SJCRH30 (cell line): ENCODE results near the gene BPTF. TPM values are rescaled to one million over a fixed set of nuclear protein-coding genes. Genes with fewer than 3 reads are reported as not detected.
"Not testable (repeated sequence)": the region's sequence is repeated elsewhere in the genome, so short reads cannot be mapped to it uniquely, and the experiment has no call there.

Source experiments
- DNase-seq, 2 experiments: peaks; one replicate each; pipeline ENCODE4 v3.0.0-alpha.2; 2015 to 2020
- H3K27ac ChIP-seq: fragments of 250-450 bp; sonication (Bioruptor Pico); 2 replicates; pipeline ENCODE4 v1.5.1; 2020; ENCODE audit warnings: mild to moderate bottlenecking, moderate library complexity
- H3K27me3 ChIP-seq: fragments of 250-450 bp; sonication (Bioruptor Pico); 2 replicates; pipeline ENCODE4 v1.5.1; 2020; ENCODE audit warnings: mild to moderate bottlenecking, moderate library complexity
- H3K36me3 ChIP-seq: fragments of 250-450 bp; sonication (Bioruptor Pico); 2 replicates; pipeline ENCODE4 v1.5.1; 2020; ENCODE audit warnings: mild to moderate bottlenecking, moderate library complexity
- H3K4me1 ChIP-seq: fragments of 250-450 bp; sonication (Bioruptor Pico); 2 replicates; pipeline ENCODE4 v1.5.1; 2020; ENCODE audit warnings: mild to moderate bottlenecking, moderate library complexity
- H3K4me3 ChIP-seq: fragments of 250-450 bp; sonication (Bioruptor Pico); 2 replicates; pipeline ENCODE4 v1.5.1; 2020; ENCODE audit warnings: mild to moderate bottlenecking, moderate library complexity
- H3K9me3 ChIP-seq: fragments of 250-450 bp; sonication (Bioruptor Pico); replicated peaks from 2 replicates; pipeline ENCODE4 v1.5.1; 2020; ENCODE audit warnings: mild to moderate bottlenecking, moderate library complexity
- total RNA-seq: library from RNA; depleted of rRNA; stranded (reverse); fragments of >200 nt; shearing (Covaris generic); gene quantifications from 2 replicates; pipeline ENCODE4 v1.2.3, GENCODE V29; 2014

Gene BPTF
- total RNA-seq, 1 experiment from 2014 or later = 60.7 TPM

DNA sequence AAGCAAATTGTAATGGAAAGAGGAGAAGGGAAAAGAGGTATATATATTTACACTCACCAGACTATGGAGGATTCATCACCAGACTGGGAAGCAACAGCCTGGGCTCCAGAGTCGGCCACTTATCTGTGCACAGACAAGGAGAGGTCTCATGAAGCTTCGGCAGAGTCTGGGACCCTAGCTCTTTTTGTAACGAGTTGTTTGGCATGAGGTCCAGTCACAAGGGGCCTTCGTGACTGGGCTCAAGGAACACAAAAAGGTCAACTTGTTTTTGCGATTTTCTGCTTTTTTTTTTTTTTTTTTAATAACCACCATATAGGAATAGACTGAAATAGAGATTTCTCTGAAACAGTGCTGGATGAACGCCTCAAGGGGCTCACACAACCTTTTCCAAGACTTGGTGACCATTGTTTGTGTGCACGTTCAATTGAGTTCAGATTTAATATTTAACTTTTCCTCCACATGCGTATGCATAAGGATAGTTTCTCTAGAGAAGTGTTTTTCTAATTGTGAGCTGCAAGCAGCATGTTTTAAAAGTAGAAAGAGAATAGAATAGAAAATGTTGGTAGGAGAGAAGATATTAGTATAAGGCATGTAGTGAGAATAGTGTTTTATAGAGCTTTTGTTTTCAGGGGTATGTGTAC lies 25.8 kb downstream of the BPTF start:
- no peak for DNase-seq
- H3K27me3 ChIP-seq = no peaks in the 10 kb centered on the region
- H3K4me3 ChIP-seq = no peak overlapping the region
- no peaks in the 10 kb centered on the region for H3K4me1 ChIP-seq
- H3K9me3 ChIP-seq = no peaks in the 10 kb centered on the region; the same call in 1 of the 2 replicates
- peaks cover 19% of the 10 kb centered on the region for H3K36me3 ChIP-seq
- H3K27ac ChIP-seq = no peak overlapping the region

- Histone ChIP-seq H3K36me3 (peaks cover 19% of the 10 kb centered on the region), H3K4me3 (no peak overlapping the region), H3K27ac (no peak overlapping the region), H3K27me3 (no peaks in the 10 kb centered on the region), H3K9me3 (no peaks in the 10 kb centered on the region; the same call in 1 of the 2 replicates), H3K4me1 (no peaks in the 10 kb centered on the region)
- DNase-seq = no peak
Observed at GRCh38 chr17:67853703-67854102, 28.4 kb downstream of the BPTF start.

DNA sequence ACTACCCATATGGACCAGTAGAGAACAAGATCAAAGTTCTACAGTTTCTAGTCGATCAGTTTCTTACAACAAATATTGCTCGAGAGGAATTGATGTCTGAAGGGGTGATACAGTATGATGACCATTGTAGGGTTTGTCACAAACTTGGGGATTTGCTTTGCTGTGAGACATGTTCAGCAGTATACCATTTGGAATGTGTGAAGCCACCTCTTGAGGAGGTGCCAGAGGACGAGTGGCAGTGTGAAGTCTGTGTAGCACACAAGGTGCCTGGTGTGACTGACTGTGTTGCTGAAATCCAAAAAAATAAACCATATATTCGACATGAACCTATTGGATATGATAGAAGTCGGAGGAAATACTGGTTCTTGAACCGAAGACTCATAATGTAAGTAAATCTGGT lies 29.1 kb downstream of the BPTF start:
- H3K9me3 ChIP-seq = no peaks in the 10 kb centered on the region; the same call in 1 of the 2 replicates
- DNase-seq = no peak
- H3K27ac ChIP-seq = no peak overlapping the region
- no peaks in the 10 kb centered on the region for H3K27me3 ChIP-seq
- H3K4me1 ChIP-seq = no peaks in the 10 kb centered on the region
- H3K4me3 ChIP-seq = no peak overlapping the region
- peaks cover 19% of the 10 kb centered on the region for H3K36me3 ChIP-seq

DNA sequence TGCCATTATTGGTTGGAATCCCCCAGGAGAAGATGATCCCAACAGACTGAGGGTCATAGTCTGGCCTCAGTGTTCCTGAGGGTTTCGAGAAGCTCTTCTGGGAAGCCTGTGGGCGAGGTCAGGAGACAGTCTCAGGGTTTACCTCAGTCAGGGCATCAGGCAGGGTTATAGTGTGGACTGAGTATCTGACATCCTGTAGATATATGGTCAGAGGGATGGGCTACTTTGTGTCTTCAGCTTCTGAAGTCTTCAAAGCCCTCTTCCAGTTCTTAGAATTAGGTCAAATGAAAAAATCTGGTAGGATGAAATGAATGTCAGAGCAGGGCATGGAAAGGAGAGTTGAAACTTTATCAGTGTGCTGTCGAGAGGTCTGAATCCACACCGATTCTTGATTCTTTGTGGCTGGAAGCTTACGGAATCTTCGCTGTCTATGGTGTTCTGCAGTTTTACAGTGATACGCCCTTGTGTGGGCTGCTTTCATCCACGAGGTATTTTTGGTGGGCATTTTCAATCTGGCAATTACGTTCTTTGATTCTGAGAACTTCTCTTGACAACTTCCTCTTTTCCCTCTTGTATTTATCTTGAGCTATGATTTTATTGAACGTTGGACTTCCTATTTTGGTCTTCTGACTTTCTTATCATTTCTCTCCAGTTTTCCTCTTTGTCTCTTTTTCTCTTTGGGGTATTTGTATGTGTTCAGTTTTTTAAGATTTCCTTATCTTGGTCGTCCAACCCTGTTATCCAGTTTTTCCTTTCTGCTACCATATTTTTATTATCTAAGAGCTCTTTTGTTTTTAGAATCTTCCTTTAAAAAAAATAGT lies 30.4 kb downstream of the BPTF start:
- DNase-seq = no peak
- H3K4me3 ChIP-seq = no peak overlapping the region
- H3K9me3 ChIP-seq = no peaks in the 10 kb centered on the region; the same call in 1 of the 2 replicates
- H3K36me3 ChIP-seq = peaks cover 15% of the 10 kb centered on the region
- no peaks in the 10 kb centered on the region for H3K4me1 ChIP-seq
- H3K27me3 ChIP-seq = no peaks in the 10 kb centered on the region
- H3K27ac ChIP-seq = no peak overlapping the region

DNA sequence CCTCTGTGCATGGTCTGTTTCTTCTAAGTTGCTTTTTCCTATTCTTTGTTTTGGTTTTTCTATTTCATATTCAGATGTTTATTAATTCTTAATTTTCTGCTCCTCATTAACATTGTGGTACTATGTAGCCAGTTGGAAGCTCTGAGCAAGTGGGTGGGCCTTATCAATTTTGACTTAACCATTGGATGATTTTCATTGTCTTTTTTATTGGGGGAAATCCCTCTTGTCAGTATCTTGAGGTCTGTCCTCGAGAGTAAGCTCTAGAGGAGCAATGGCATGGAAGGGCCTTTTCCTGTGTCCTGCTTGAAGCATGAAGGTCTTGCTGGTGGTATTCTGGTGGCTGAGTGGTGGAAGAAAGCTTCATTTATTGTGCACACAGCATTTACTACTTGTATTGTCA lies 31.1 kb downstream of the BPTF start:
- not testable (repeated sequence) for DNase-seq, H3K4me1 ChIP-seq, H3K27me3 ChIP-seq, H3K9me3 ChIP-seq, H3K4me3 ChIP-seq, H3K27ac ChIP-seq
- peaks cover 15% of the 10 kb centered on the region for H3K36me3 ChIP-seq

DNA sequence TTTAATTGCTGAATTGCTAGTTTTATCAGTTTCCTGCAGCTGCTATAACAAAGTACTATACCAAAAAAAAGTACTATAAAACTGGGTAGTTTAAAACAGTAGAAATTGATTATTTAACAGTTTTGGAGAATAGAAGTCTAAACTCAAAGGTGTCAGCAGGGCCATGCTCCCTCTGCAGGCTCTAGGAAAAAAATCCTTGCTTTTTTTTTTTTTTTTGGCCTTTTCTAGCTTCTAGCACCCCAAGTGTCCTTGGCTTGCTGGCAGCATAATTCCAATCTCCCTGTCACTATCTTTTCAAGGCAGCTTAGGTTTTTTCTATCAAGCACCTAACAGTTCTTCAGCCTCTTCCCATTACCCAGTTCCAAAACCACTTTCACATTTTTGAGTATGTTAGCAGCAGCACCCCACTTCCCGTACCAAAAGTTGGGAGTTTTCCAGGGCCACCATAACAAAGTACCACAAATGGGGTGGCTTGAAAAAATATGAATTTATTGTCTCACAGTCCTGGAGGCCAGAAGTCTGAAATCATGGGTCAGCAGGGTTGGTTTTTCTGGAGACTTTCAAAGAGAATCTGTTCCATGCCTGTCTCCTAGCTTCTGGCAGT lies 37.4 kb downstream of the BPTF start:
- no peak overlapping the region for H3K27ac ChIP-seq
- H3K36me3 ChIP-seq = 0 out of 2 replicates have a peak, but pooled peaks cover 4% of the 10 kb centered on the region
- no peaks in the 10 kb centered on the region for H3K4me1 ChIP-seq
- no peak overlapping the region for H3K4me3 ChIP-seq
- H3K27me3 ChIP-seq = no peaks in the 10 kb centered on the region
- H3K9me3 ChIP-seq = no peaks in the 10 kb centered on the region
- no peak for DNase-seq

GRCh38 chr17:67863624-67864247 lies 38.4 kb downstream of the BPTF start:
- Histone ChIP-seq H3K9me3 (no peaks in the 10 kb centered on the region), H3K4me3 (no peak overlapping the region), H3K36me3 (0 out of 2 replicates have a peak, but pooled peaks cover 6% of the 10 kb centered on the region), H3K27ac (no peak overlapping the region), H3K27me3 (no peaks in the 10 kb centered on the region), H3K4me1 (no peaks in the 10 kb centered on the region)
- no peak for DNase-seq

DNA sequence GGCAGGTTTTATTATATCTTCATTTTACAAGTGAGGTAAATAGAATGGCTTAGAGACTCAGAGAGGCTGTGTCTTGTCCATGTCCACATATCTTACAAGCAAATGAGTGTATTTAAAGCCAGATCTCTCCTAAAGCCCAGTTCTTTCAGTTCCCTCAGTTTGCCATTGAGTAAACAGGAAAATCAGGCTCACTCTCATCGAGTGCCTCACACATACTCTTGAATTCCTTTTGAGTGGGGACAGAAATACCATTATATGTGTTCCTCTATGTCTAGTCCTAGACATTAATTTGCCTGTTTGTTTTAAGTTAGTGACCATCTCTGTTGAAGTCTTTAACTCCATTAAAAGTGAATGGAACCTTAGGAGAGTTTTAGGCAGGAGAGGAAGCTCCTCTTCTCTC lies 40.1 kb downstream of the BPTF start:
- Histone ChIP-seq H3K4me1 (no peaks in the 10 kb centered on the region), H3K27ac (no peak overlapping the region), H3K36me3 (peaks cover 8% of the 10 kb centered on the region; the same call in 1 of the 2 replicates), H3K27me3 (no peaks in the 10 kb centered on the region), H3K4me3 (no peak overlapping the region), H3K9me3 (no peaks in the 10 kb centered on the region)
- DNase-seq = no peak

- no peaks in the 10 kb centered on the region for H3K9me3 ChIP-seq
- H3K4me1 ChIP-seq = no peaks in the 10 kb centered on the region
- H3K27ac ChIP-seq = no peak overlapping the region
- peaks cover 9% of the 10 kb centered on the region; the same call in 1 of the 2 replicates for H3K36me3 ChIP-seq
- no peaks in the 10 kb centered on the region for H3K27me3 ChIP-seq
- no peak for DNase-seq
- H3K4me3 ChIP-seq = no peak overlapping the region
Observed at GRCh38 chr17:67867591-67867990, 42.3 kb downstream of the BPTF start.

DNA sequence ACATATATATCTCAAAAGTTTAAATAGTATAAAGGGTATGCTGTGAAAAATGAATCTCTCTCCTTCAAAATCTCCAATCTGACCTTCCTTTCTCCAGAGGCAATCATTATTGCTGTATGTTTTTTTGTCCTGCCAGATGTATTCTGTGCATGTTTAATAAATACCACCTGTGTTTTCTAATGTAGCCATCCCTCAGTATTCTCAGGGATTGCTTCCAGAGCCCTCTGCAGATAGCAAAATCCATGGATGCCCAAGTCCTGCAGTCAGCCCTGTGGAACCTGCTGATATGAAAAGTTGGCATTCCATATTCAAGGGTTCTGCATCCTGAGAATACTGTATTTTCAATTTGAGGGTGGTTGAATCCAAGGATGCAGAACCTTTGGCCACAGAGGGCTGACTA lies 42.9 kb downstream of the BPTF start:
- H3K4me1 ChIP-seq = no peaks in the 10 kb centered on the region
- H3K36me3 ChIP-seq = peaks cover 9% of the 10 kb centered on the region; the same call in 1 of the 2 replicates
- H3K27ac ChIP-seq = no peak overlapping the region
- no peak overlapping the region for H3K4me3 ChIP-seq
- H3K27me3 ChIP-seq = no peaks in the 10 kb centered on the region
- DNase-seq = no peak
- H3K9me3 ChIP-seq = no peaks in the 10 kb centered on the region

- Histone ChIP-seq H3K4me1 (no peaks in the 10 kb centered on the region), H3K4me3 (no peak overlapping the region), H3K9me3 (no peaks in the 10 kb centered on the region), H3K36me3 (peaks cover 28% of the 10 kb centered on the region), H3K27me3 (no peaks in the 10 kb centered on the region), H3K27ac (no peak overlapping the region)
- DNase-seq = no peak
Observed at GRCh38 chr17:67879662-67880061, 54.4 kb downstream of the BPTF start.

DNA sequence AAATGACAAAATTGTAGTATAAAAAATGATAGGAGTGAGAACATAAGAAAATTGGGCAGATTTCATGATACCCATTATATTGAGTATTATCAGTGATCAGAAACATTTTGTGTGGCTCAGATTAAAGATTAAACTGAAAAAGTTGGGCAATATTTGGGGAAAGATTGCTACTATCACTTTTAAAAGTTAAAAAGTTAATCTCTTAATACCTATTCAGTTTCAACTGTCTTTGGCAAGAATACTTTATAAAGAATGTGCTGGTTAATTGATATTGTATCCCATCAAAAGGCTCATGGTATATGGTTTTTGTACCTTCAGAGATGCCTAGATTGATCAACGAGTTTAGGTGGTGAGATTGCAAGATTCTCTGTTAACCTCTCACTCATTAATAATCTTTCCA lies 55.8 kb downstream of the BPTF start:
- no peak overlapping the region for H3K27ac ChIP-seq
- H3K27me3 ChIP-seq = no peaks in the 10 kb centered on the region
- H3K9me3 ChIP-seq = no peaks in the 10 kb centered on the region
- H3K36me3 ChIP-seq = peaks cover 21% of the 10 kb centered on the region
- DNase-seq = no peak
- H3K4me1 ChIP-seq = no peaks in the 10 kb centered on the region
- H3K4me3 ChIP-seq = no peak overlapping the region

GRCh38 chr17:67884741-67885140 lies 59.4 kb downstream of the BPTF start:
- H3K9me3 ChIP-seq = no peaks in the 10 kb centered on the region
- peaks cover 20% of the 10 kb centered on the region for H3K36me3 ChIP-seq
- no peak for DNase-seq
- no peak overlapping the region for H3K27ac ChIP-seq
- H3K27me3 ChIP-seq = no peaks in the 10 kb centered on the region
- no peak overlapping the region for H3K4me3 ChIP-seq
- H3K4me1 ChIP-seq = no peaks in the 10 kb centered on the region

DNA sequence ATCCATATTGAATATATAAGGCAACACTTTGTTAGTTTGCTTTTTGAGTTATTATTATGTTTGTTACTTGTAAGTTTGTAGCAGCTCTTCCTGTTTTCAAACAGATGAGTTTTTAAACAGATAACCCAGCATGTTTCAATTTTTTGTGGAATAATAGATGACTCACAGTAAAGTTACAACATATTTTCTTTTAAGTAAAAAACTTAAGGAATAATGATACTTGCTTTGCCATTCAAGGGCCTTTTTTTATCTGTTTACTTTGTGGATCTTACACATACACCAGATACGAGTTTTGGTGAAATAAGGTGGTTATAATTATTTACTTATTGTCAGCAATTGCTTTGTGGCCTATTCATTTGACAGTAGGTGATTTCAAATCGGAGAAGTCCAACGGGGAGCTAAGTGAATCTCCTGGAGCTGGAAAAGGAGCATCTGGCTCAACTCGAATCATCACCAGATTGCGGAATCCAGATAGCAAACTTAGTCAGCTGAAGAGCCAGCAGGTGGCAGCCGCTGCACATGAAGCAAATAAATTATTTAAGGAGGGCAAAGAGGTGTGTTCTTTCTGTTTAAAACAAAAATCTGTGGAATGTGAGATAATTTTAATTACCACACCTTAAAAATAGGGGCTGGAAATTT lies 66.3 kb downstream of the BPTF start:
- no peak overlapping the region for H3K27ac ChIP-seq
- DNase-seq = no peak

More for the DNA sequence above, 66.3 kb downstream of the BPTF start:
- no peak overlapping the region for H3K4me3 ChIP-seq
- no peaks in the 10 kb centered on the region for H3K9me3 ChIP-seq
- H3K27me3 ChIP-seq = no peaks in the 10 kb centered on the region
- no peaks in the 10 kb centered on the region for H3K4me1 ChIP-seq
- H3K36me3 ChIP-seq = peaks cover 29% of the 10 kb centered on the region
